GM19193 (cell line): ENCODE data around the gene KCNQ1.

Experiments used
- POLR2A ChIP-seq: IDR thresholded peaks from 4 replicates; pipeline ENCODE4 v1.6.1; 2011; ENCODE audit not compliant: insufficient read depth, insufficient read length; ENCODE audit errors: extremely low read depth

The KCNQ1 gene

DNA sequence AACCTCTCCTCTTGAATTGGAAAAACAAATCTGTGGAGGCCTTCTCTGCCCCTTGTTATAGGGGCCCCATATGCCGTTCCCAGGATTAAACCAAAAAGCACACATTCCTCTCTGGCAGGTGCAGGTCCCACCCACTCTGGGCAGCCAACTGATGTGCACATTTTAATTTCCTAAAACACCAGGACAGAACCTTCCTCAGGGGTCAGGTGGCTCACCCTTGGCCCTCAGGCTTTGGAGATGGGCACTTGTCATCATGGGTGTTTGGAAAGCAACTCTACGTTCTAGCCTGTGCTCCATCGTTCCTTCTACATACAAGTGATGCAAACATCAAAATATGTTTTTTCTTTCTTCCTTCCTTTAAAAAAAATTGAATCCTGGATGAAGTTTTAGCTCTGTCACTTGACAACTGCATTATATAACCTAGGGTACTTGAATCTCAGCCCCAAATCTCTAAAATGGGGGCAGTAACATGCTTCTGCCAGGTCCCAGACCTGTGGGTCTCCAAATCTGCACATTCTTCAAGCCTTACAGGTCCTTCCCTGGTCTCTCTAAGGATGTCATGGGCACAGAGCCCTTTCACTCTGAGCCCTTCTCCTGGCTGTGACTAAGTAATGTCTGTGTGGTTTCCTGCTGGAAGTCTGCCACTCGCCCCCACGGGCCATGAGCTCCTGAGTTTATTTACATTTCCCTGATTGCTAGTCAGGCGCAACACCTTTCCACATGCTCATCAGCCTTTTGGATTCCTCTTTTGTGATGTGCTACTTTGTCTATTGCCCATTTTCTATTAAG, 211.2 kb downstream of the KCNQ1 start:
- no peak for TF ChIP-seq POLR2A

DNA sequence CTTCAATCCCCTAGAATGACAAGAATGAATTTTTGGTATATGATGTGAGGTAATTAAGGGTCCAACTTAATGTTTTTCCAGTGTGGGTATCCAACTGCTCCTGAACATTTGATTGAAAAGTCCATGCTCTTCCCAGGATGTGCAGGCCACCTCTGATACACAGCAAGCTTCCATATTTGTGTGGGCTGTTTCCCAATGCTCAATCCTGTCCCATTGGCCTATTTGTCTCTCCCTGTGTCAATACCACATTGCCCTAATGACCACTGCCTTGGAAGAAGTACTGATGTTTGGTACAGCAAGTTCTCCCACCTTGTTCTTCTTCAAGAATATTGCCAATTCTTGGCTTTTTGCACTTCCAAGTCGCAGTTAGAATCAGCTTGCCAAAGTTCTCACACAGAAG, 212.1 kb downstream of the KCNQ1 start:
- no peak for TF ChIP-seq POLR2A

DNA sequence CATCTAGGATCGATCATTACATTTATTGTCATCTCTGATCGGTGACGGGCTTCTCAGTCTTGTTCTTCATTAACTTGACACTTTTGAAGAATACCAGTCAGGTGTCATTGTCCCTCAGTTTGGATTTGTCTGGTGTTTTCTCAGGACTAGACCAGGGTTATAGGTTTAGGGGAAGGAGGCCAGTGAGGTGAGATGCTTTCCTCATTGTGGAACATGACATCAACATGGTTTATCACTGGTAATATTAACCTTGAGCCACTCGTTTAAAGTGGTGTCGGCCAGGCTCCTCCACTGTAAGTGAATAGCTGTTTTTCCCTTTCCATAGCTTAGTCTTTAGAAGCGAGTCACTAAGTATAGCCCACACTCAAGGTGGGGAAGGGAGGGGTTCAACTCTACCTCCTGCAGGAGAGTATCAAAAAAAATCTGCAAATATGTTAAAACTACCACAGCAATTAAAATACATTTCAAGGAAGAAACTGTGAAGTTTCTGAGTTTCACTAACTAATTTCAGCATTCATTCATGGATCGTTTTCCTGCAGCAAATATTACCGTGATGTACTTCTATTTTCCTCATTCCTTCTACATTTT, 213.0 kb downstream of the KCNQ1 start:
- TF ChIP-seq POLR2A: no peak

DNA sequence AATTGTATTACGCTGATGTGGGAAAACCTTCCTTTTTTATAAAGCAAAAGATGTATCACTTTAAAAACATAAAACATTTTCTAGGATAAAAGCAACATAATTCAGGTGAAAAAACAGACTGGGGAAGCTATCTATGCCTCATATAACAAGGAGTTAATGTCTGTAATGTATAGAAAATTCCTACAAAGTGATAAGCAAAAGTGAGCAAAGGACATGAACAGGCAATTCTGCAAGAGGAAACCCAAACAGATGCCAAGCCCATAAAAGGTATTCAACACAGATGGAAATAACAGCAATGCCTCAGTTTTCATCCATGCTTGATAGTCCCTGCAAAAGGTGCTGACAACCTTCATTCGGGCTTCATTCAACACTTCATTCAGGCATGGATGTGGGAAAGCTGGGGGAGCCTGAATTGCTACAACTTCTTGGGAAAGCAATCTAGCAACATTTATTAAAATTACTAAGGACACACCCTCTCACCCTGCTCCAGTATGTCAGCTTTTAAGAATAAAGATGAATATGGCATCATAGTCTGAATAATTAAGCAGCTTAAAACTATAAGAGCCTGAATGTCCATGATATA, 215.6 kb downstream of the KCNQ1 start:
- TF ChIP-seq POLR2A: no peak

DNA sequence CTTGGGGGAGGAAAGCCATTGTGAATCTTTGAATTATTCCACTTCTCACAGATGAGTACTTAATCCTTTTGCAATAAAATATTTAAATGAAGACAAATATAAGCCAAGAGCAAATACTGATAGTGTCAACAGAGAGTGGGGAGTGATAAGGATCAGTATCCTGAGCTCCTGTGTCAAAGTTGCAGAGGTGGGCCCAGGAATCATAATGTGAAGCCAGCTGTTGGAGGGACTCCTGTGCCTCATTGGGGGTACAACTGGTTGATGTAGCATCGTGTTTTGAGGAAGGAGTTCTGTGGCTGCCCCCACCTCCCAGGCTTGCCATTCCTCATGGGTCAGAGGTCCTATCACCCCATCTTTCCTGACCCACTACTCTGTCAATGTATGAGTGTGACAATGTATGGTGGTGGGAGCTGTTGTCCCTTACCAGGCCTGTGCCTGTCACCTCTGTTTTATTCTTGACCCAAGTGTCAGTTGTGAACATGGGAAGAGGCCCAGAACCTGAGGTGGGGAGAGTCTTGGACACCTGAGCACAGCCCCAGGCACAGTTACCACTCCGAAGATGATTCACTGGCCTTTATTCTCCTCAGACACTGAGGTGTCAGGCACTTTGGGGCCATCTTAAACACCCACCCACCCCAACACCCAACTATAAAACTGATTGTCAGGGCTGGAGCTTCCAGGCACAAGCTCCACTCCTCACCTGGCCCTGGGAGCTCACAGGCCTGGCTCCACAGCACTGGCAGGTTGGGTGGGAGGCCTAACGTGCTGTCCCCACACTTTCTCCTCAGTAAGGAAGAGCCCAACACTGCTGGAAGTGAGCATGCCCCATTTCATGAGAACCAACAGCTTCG, 216.6 kb downstream of the KCNQ1 start:
- TF ChIP-seq POLR2A: no peak

DNA sequence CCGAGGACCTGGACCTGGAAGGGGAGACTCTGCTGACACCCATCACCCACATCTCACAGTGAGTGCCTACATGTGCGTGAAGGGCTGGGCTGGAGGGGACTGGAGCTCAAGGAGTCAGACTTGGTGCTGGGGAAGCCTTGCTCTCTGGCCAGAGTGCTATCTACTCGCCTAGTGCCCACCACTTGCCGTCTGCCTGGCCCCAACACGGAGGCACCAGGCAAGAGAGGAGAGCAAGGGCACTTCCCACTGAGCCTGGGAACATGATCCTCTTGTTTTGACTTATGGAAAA, 217.2 kb downstream of the KCNQ1 start:
- no peak for TF ChIP-seq POLR2A

DNA sequence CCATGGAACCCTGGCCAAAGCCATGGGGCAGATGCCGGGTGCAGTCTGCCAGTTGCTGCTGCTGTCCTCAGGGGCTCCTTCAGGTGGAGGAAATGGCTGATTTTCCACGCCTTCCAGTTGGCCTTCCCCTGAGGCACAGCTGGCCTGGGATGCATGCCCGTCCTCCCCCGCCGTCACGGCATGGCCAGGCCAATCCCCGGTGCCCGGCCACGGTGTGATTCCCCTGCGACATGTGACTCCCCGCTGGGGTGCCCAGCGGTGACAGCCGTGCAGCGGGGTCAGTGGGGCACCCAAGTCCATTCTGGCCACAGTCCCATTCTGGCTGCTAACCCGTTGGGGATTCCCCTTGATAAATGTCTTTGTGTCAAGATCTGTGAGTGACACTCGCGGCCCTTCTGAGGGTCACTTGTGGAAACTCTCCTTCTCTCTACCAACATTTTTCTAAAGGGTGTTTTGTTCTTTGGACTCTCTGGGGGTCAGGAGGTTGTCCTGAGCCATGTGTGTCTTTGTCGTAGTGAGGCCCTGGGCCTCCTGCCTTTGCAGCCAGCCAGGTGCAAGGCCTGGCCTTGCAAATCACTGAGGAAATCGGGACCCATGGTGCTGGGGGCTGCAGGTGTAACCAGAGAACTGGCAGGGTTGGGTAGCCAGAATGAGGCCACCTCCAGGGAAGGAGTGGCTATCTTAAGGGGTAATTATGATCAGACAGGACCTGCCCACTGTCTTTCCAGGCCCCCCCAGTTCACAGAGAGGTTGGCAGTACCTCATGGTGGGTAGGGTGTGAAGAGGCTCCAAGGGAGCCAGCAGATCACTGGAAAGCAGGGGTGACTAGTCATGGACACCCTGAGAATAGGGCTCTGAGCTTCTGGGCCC, 217.9 kb downstream of the KCNQ1 start:
- TF ChIP-seq POLR2A: no peak

DNA sequence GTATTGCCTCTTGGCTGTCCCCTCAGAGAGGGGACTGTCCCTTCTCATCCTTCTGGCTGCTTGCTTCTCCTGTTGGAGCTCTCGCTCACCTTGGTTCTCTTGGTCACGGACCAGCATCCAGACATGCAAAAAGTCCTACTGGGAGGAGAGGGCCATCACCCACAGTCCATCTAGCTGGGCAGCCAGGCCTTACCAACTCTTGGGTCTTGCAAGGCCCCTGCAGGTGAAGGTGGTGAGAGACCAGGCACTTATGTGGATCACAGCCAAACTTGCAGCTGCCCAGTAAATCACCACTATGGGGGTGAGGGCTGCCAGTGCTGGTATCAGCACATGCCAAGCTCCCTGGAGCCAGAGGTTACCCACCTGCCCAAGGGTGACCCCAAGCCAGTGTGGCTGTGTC, 218.7 kb downstream of the KCNQ1 start:
- no peak for TF ChIP-seq POLR2A

DNA sequence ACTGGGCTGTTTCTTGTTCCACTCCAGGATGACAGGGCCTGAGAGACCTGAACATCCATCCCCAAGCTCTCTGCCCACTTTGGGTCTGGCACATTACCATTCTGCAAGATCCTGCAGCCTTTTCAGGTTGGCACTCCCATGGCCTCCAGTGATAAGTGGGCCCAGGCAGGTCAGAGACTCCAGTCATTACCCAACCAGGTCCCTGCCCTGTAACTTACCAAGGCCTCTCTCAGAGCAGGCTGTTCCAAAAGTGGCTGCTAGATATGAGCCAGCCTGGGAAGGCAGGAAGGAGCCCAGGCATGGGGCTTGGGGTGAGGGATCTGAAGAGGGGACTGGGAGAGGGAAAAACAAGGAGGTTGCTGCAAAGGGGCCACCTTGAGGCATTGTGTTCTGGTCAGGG, 219.1 kb downstream of the KCNQ1 start:
- TF ChIP-seq POLR2A: no peak

DNA sequence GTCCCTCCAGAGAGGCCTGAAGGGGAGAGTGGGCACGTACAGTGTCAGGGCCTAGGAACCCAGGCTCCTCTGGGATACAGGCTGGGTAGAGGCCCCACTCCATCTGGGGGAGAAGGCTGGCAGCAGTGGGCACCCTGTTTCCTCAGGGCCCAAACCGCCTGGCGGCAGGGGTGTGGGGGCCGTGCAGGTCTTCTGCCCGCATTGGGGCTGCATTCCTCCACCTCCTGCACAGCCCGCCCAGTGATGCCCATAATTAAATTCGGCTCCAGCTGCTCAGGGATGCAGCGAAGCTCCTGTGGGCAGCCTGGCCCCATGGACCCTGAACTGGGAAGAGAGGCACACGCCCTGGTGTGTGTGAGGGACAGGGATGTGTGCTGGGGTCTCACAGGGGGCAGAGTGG, 219.6 kb downstream of the KCNQ1 start:
- TF ChIP-seq POLR2A: no peak

DNA sequence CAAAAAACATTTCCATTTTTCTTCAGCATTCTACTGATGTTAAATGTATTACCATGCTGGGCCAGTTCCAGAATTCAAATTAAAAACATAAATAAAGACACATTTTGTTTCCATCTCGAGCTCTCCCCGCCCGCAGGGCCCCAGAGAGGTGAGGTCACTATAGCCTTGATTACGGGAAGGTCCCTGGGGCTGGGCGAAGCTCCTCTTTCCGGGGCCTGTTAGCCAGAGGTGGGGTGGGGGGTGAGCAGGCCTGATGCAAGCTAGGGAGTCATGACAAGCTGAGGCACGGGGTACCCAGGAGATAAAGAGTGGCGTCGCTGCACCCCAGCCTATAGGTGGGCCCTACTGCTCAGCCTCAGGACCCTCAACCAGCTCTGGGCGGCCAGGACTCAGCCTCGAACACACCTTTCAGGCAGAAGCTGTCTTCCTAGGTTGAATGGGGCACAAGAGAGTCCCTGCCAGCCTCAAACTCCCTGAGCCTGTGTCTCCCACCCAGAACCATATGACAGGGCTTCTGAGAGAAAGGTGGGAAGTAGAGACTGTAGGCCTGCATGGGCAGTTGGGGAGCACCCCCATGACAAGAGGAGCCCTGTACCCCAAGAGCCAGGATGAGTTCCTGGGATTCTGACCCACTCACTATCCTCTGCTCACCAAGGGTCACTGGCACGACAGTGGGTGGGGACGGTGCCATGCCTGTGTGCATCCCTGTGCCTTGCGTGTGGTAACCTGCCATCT, 220.2 kb downstream of the KCNQ1 start:
- no peak for TF ChIP-seq POLR2A

DNA sequence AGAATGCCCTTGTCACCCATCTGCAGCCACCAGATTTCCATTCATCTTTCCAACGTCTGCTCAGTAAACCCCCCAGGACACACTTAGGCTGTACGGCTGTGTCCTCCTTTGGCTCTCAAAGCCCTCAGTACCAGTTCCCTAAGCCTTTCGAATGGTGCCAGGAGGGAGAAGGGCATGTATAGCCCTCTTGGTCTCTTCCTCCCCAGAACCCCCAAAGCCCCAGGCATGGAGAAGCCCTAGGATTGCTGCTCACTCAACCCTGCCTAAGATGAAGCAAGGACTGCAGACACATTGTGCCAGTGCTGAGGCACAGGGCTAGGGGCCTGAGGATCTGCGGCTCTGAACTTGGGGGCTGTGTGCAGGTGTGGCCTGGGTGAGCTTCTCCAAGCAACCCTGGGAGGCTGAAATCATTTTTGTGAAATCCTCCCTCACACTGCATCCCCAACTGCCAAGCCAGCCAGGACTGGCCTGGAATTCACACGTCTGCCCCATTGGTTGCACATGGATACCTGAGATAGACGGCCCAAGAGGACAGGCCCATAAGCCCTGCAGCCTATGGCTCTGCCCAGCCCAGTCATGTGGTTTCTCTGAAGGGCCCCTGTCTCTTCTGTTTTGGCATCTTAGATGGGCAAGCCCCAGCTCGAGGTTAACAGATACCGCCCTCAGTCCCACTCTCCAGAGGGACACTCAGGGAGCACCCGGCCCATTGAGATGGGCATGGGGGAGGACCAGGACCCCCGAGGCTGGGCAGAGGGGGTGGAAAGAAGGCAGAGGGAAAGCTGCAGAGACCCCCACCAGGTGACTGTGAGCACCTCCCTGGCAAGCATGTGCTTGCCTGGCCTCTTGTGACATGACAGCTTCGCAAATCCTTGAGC, 221.0 kb downstream of the KCNQ1 start:
- no peak for TF ChIP-seq POLR2A

DNA sequence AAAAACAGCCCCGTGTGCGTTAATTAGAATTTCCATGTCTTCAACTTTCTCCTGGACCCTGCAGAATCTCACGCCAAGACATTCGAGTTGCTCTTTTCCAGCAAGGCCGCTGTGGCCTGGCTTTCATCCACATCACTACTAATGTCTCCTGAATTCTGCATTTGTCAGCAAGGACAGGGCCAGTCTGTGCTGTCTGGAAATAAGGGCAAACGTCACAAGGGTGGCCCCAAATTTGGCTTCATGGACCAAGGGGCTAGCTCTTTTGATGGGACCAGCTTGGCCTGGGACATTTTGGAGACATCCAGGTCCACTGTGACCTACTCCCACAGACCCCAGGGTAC, 221.6 kb downstream of the KCNQ1 start:
- TF ChIP-seq POLR2A: no peak

DNA sequence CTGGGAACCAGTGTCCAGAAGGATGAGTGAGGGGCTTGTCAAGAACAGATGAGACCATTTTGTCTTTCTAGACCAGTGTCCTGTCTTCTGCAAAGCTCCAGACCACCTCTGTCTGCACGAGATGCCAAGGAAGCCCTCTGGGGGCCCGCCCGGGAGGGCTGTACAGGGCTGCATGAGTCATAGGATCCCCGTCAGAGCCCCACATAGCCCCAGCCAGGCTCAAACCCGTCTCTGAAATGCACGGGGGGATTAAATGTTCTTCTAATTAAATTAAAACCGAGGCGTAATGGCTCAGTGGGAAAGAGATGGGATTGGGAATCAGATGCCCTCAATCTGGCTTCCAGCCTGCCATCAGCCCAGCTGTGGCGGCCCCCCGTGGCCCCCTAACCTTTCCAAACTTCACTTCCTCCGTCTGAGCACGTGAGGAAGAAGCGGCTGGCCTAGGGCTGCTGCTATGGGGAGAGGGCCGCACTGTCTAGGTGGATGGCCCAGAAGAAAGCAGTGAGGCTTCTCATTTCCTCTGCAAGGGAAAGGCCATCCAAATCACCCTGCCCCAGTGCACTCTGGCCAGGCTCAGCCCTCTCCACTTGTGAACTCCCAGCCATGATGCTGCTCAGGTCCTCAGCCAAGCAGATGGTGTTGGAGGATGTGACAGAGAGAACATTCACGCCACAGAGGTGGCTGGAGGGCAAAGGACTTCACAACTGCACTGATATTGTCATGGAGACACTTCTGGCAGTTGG, 222.2 kb downstream of the KCNQ1 start:
- TF ChIP-seq POLR2A: no peak
